SIG-M5 (cell line): ENCODE measurements around the gene NSA2.

Experiments used
- DNase-seq: peaks from one replicate; lab custom pipeline; 2025; lab: John Stamatoyannopoulos, UW

Gene NSA2

GRCh38 chr5:74816875-74817274 lies 49.8 kb downstream of the NSA2 start:
- DNase-seq, result no peak

- DNase-seq, result no peak
These were observed 55.2 kb downstream of the NSA2 start for GRCh38 chr5:74822288-74822687.

- no peak for DNase-seq
These were observed 62.4 kb downstream of the NSA2 start for GRCh38 chr5:74829413-74829812.
